RWPE2 (cell line): Measurements from ENCODE around the gene XRCC6.
A peak's percentile ranks its signal among the peaks of the same experiment; 100 is the strongest.

Experiments
- ATAC-seq: fragments of 200-7000 bp; cut with Tn5 transposase; 3 replicates; pipeline ENCODE4 v1.9.1; 2021; ENCODE audit warnings: low read depth
- DNase-seq: peaks from one replicate; pipeline ENCODE4 v3.0.0-alpha.2; 2020; ENCODE audit warnings: low spot score
- H3K27ac ChIP-seq: fragments of 450-650 bp; 2 replicates; pipeline ENCODE4 v1.5.1; 2017; ENCODE audit warnings: mild to moderate bottlenecking; ENCODE audit not compliant: poor library complexity, severe bottlenecking
- H3K27me3 ChIP-seq: fragments of 250-450 bp; sonication (Bioruptor Pico); 2 replicates; pipeline ENCODE4 v1.5.1; 2021; ENCODE audit warnings: mild to moderate bottlenecking, moderate library complexity; ENCODE audit not compliant: insufficient read depth, poor library complexity, severe bottlenecking
- H3K36me3 ChIP-seq: fragments of 250-450 bp; sonication (Bioruptor Pico); 2 replicates; pipeline ENCODE4 v1.5.1; 2020; ENCODE audit warnings: low read depth, mild to moderate bottlenecking, moderate library complexity
- H3K4me1 ChIP-seq: fragments of 250-450 bp; sonication (Bioruptor Pico); 2 replicates; pipeline ENCODE4 v1.5.1; 2021; ENCODE audit warnings: mild to moderate bottlenecking, moderate library complexity; ENCODE audit not compliant: insufficient read depth, poor library complexity, severe bottlenecking
- H3K4me3 ChIP-seq: fragments of 250-450 bp; sonication (Bioruptor Pico); 2 replicates; pipeline ENCODE4 v1.5.1; 2021; ENCODE audit warnings: mild to moderate bottlenecking, moderate library complexity; ENCODE audit not compliant: severe bottlenecking
- H3K9me3 ChIP-seq: fragments of 250-450 bp; sonication (Bioruptor Pico); 2 replicates; pipeline ENCODE4 v1.5.1; 2021; ENCODE audit warnings: mild to moderate bottlenecking, moderate library complexity; ENCODE audit not compliant: severe bottlenecking
- TF ChIP-seq, protein P1 (sequence below): fragments of 450-650 bp; IDR thresholded peaks from one replicate; pipeline ENCODE4 v1.5.1; 2017; ENCODE audit warnings: mild to moderate bottlenecking, moderate library complexity; ENCODE audit not compliant: poor library complexity, severe bottlenecking

Gene XRCC6

GRCh38 chr22:41696703-41697102 is 75.6 kb downstream of the XRCC6 start:
- peak; percentile 5; the same call in 1 of the 3 replicates for ATAC-seq
- H3K27ac ChIP-seq, result no peak overlapping the region

DNA sequence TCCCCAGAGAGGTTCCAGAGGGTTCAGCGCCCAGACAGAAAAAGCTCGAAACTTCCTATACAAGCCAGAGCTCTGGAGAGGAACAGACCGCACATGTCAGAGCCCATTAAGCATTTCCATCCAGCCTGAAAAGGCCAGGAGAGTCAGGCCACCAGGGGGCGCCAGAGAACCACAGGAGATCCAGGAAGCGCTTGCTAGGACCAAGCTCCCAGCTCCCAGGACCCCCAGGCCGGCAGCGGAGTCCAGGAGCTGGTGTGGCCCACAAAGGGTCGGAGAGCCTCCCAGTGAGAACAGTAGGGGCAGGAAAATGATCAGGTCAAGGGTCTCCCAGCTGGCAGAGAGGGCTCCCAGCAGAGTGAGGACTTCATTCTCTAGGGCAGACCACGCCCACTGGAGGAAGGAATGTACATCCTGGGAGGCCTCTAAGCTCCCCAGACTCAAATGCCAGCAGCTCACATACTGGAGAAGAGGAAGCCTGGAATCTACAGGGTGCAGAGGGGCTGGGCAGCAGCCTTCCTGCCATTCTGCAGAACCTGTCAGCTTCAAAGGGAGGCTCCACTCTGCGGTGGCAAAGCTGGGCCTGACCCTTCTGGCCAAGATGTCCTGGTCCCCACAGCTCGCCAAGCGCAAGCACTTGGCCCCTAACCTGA is 76.2 kb downstream of the XRCC6 start:
- H3K4me3 ChIP-seq, result no peak overlapping the region
- H3K27ac ChIP-seq, result no peak overlapping the region
- DNase-seq (peak; percentile 79), ATAC-seq (peak; percentile 82)
- no peaks in the 10 kb centered on the region for H3K36me3 ChIP-seq
- TF ChIP-seq, protein P1, sequence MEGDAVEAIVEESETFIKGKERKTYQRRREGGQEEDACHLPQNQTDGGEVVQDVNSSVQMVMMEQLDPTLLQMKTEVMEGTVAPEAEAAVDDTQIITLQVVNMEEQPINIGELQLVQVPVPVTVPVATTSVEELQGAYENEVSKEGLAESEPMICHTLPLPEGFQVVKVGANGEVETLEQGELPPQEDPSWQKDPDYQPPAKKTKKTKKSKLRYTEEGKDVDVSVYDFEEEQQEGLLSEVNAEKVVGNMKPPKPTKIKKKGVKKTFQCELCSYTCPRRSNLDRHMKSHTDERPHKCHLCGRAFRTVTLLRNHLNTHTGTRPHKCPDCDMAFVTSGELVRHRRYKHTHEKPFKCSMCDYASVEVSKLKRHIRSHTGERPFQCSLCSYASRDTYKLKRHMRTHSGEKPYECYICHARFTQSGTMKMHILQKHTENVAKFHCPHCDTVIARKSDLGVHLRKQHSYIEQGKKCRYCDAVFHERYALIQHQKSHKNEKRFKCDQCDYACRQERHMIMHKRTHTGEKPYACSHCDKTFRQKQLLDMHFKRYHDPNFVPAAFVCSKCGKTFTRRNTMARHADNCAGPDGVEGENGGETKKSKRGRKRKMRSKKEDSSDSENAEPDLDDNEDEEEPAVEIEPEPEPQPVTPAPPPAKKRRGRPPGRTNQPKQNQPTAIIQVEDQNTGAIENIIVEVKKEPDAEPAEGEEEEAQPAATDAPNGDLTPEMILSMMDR, result peak; percentile 97
- H3K4me1 ChIP-seq, result no peaks in the 10 kb centered on the region
- no peaks in the 10 kb centered on the region for H3K9me3 ChIP-seq
- H3K27me3 ChIP-seq, result no peaks in the 10 kb centered on the region

More at GRCh38 chr22:41696703-41697102, 75.6 kb downstream of the XRCC6 start:
- H3K4me3 ChIP-seq, result no peak overlapping the region
- H3K36me3 ChIP-seq, result no peaks in the 10 kb centered on the region
- H3K4me1 ChIP-seq, result no peaks in the 10 kb centered on the region
- TF ChIP-seq, protein P1, result no peak
- H3K9me3 ChIP-seq, result no peaks in the 10 kb centered on the region
- DNase-seq, result peak; percentile 57
- no peaks in the 10 kb centered on the region for H3K27me3 ChIP-seq

DNA sequence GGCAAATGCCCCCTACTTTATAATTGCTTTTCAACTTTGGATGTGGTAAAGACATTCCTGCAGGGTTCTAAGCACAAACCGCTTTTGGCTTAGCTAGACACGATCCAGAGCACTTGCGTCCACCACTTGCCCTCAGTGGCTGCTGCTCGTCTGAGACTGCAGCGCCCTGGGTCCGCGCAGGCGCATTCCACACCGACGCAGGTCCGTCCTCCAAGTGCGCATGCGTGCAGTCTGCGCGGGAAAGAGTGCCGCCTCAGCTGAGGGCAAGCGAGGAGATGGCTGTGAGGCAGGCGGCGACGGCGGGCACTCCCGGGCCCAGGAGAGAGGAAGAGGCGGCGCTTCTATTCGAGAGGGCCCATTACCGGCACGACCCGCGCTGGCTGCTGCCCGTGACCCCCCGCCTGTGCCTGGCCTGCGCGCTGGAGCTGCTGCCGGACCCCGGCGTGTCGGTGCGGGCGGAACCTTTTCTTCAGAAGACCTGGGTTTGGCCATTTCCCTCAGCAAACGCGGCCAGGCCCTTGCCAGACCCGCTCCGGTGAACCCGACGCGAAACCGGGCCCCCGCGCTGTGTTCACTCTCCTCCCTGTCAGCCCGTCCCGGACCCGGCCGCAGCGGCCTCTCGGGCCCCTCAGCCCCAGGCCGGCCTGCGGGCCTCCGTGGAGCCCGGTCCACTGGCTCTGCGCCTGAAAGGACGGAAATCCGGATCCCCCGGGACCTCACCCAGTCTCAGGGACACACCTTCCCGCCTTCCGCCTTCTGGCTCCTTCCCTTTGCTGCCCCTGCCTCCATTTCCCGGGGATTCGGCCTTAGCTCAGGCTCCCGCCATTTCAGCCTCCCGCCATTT is 78.4 kb downstream of the XRCC6 start, which contains the start of gene MEI1:
Gene MEI1, plus strand, starts transcription at position 240 of the 844 bp plus-strand sequence. Its CDS starts 36 bp downstream, at position 276.
- no peaks in the 10 kb centered on the region for H3K4me1 ChIP-seq
- no peaks in the 10 kb centered on the region for H3K36me3 ChIP-seq
- H3K27me3 ChIP-seq, result no peaks in the 10 kb centered on the region
- H3K27ac ChIP-seq, result no peak within 1 kb of the TSS
- no peaks in the 10 kb centered on the region for H3K9me3 ChIP-seq
- H3K4me3 ChIP-seq, result no peak within 1 kb of the TSS
- TF ChIP-seq, protein P1, result no peak
- ATAC-seq (peak; percentile 51), DNase-seq (peak; percentile 82)

DNA sequence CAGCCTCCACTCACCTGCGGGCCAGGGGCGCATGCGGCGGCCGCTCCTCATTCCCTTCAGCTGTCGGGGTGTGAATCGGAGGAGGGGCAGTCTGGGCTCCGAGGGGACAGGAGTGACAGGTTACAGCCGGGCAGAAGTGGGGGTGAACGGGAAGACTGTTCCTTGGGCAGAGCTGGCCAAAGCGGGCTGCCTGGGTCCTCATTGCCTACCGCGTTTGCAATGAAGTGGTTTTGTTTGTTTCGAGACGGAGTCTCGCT is 78.9 kb downstream of the XRCC6 start:
- H3K4me3 ChIP-seq, result no peak overlapping the region
- H3K9me3 ChIP-seq, result no peaks in the 10 kb centered on the region
- no peak overlapping the region for H3K27ac ChIP-seq
- DNase-seq (no peak), ATAC-seq (no peak)
- H3K36me3 ChIP-seq, result no peaks in the 10 kb centered on the region
- TF ChIP-seq, protein P1, result no peak
- H3K4me1 ChIP-seq, result no peaks in the 10 kb centered on the region
- H3K27me3 ChIP-seq, result no peaks in the 10 kb centered on the region

GRCh38 chr22:41702763-41703162 is 81.7 kb downstream of the XRCC6 start:
- H3K36me3 ChIP-seq, result no peaks in the 10 kb centered on the region
- TF ChIP-seq, protein P1, result no peak
- no peak for ATAC-seq
- no peaks in the 10 kb centered on the region for H3K9me3 ChIP-seq
- no peaks in the 10 kb centered on the region for H3K4me1 ChIP-seq
- DNase-seq, result no peak
- H3K27ac ChIP-seq, result no peak overlapping the region
- H3K4me3 ChIP-seq, result no peak overlapping the region
- H3K27me3 ChIP-seq, result no peaks in the 10 kb centered on the region
